ENCODE results near the gene DNAAF5. TPM values are rescaled to one million over a fixed set of nuclear protein-coding genes. Genes with fewer than 3 reads are reported as not detected.
A peak's percentile ranks its signal among the peaks of the same experiment; 100 is the strongest.
"Not testable (repeated sequence)": the region's sequence is repeated elsewhere in the genome, so short reads cannot be mapped to it uniquely, and the experiment has no call there.

Gene DNAAF5
- total RNA-seq, 1 donor from 2014 or later: 38.2 TPM

DNA sequence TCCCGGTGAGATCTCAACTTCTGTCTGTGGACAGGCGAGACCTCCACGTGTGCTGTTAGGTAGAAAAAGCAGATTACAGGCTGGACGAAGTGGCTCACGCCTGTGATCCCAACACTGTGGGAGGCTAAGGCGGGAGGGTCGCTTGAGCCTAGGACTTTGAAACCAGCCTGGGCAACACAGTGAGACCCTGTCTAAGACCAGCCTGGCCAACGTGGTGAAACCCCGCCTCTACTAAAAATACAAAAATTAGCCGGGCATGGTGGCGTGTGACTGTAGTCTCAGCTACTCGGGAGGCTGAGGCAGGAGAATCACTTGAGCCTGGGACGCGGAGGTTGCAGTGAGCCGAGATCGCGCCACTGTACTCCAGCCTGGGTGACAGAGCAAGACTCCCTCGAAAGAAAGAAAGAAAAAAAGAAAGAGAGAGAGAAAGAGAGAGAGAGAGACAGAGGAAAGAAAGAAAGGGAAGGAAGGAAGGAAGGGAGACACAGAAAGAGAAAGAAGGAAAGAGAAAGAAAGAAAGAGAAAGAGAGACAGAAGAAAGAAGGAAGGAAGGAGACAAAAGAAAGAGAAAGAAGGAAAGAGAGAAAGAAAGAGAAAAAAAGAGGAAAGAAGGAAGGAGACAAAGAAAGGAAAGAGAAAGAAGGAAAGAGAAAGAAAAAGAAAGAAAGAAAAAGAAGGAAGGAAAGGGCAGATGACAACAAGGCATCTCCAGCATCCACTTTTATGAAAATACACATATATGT is 76.2 kb downstream of the DNAAF5 start:
- DNase-seq (ENCODE audit: low read depth): no peak

DNA sequence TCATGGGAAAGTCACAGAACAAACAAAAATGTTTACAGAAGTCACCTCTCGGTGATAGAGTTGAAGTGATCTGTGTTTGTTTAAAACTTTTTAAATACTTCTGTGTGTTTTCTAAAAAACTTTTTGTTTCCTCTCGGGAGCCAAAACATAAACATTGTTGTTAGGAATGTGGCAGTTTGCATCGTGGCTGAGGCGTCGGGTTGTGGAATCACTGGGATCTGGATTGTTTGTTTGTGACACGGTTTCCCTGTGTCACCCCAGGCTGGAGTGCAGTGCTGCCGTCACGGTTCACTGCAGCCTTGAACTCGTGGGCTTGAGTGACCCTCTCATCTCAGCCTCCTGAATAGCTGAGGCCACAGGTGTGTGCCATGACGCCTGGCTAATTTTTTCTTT is 76.7 kb downstream of the DNAAF5 start:
- no peak for DNase-seq (ENCODE audit: low read depth)

DNA sequence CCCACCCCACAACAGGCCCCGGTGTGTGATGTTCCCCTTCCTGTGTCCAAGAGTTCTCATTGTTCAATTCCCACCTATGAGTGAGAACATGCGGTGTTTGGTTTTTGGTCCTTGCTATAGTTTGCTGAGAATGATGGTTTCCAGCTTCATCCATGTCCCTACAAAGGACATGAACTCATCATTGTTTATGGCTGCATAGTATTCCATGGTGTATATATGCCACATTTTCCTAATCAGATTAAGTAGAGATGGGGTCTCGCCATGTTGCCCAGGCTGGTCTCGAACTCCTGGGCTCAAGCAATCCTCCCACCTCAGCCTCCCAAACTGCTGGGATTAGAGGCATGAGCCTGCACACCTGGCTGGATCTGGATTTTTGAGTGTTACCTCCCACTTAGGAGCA is 77.3 kb downstream of the DNAAF5 start:
- DNase-seq (ENCODE audit: low read depth): not testable (repeated sequence)

DNA sequence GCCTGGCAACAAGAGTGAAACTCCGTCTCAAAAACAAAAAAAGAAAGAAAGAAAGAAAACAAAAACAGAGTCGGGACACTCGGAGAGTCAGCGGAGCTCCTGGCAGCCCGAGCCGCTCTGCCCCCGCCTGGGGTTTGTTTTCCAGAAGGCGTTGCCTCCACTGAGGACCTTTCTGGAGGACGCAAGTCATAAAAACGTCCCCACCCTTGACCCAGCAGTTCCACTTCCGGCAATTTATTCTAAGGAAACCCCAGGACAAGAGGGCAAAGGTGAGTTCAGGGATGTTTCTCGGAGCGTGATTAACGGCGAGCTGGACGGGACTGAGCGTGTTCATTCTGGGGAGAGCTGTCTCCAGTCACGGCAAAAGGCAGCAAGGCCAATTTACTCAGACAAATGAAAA is 78.8 kb downstream of the DNAAF5 start:
- DNase-seq (ENCODE audit: low read depth): no peak

DNA sequence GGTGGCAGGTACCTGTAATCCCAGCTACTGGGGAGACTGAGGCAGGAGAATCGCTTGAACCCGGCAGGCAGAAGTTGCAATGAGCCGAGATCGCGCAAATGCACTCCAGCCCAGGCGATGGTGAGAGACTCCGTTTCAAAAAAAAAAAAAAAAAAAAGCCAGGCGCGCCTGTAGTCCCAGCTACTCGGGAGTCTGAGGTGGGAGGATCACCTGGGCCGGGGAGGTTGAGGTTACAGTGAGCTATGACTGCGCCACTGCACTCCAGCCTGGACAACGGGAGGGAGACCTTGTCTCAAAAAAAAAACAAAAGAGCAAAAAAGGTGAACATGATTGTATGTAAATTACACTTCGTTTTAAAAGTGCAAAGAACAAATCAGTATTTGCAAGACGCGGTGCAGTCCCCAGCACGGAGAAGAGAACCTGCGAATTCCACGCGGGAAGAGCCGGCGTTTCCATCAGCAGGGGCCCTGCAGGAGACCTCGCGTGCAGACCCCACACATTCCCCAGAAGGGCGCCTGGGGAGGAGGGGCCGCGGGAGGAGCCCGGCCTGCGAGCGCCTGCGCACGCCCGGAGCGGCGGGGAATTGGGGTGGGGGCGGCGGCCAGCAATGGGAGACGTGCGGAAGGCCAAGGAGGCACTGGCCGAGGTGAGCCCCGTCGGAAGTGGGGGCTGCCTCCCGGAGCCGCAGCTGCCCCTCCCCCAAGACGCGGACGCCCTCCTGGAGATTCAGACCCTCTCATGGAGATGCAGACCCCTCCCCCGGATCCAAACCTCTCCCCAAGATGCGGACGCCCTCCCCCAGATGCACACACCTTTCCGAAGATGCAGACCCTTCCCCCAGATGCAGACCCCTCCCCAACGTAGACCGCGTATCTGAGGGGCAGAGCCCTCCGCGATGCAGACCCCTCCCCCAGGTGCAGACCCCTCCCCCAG is 89.1 kb downstream of the DNAAF5 start:
- no peak for DNase-seq (ENCODE audit: low read depth)

DNA sequence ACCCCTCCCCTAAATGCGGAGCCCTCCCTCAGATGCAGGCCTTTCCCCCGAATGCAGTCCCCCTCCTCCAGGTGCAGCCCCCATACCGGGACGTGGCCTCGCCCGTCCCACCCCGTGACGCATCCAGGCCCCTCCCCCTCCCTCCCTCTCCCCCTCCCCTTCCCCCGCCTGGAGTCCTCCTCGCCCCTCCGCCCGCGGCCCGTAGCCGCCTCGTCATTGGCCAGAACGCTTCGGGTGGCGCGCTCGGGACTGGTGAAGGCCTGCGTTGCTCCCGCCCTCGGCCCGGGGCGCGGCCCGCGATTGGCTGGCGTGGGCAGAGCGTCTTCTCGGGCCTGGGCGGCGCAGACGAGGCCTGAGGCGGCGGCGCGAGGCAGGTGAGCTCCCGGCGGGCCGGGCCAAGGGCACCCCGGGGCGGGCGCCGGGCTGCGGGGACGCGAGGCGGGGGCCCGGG is 89.8 kb downstream of the DNAAF5 start:
- DNase-seq (ENCODE audit: low read depth): peak; percentile 100

DNA sequence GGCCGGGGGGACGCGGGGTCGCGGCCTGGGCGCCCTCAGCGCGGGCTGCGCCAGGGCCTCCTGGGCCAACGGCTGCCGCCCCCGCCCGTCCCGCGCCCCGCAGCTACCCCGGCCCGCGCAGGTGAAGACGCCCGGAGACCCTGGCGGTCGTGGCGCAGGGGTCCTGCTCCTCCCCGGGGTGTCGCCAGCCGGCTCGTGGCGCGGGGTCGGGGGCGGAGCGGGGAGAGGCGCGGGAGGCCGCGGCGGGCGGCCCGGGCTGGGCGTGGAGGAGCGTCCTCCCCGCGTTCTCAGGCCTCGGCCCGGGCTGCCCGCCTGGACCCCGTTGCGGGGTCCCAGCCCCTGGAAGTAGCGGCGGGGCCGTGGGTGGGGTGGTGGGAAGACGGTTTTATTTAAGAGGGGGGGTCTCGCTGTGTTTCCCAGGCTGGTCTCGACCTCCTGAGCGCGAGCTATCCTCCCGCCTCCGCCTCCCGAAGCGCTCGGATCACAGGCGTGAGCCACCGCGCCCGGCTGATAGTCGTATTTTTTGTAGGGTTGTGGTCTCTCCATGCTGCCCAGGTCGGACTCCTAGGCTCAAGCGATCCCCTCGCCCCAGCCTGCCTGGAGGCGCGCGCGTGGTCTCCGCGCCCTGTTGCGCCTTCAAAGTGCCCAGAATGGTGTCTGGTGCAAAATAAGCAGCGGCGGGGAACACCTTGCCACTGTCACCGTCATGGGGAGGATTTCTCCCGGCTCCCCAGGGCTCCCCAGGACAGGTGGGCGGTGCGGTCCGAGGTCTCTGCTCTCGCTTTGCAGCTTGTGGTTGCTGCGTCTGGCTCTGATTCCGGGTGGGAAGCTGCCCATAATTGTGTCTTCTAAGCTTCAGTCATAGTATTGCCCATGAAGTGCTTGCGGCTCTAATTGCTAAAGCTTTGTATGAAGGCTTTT is 90.5 kb downstream of the DNAAF5 start:
- DNase-seq (ENCODE audit: low read depth): peak; percentile 59

DNA sequence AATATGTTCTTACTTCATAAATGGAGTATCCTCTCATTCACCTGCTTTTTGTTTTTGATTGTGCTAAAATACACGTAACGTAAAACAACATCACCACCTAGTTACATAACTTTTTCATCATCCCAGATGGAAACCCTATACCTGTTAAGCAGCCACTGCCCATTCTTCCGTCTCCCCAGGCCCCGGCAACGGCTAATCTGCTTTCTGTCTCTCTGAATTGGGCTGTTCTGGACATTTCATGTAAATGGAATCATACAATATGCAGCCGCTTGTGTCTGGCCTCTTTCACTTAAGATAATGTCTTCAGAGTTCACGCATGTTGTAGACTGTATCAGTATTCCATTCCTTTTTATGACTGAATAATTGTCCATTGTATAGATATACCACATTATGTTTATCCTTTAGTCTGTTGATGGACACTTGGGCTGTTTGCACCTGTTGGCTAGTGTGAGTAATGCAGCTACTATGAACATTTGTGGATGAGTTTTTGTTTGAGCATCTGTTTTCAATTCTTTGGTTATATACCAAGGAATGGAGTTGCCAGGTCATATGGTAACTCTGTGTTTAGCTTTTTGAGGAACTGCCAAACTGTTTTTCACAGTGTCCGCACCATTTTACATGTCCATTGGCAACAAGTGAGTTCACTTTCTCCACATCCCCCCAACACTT is 91.7 kb downstream of the DNAAF5 start:
- peak; percentile 77 for DNase-seq (ENCODE audit: low read depth)

DNA sequence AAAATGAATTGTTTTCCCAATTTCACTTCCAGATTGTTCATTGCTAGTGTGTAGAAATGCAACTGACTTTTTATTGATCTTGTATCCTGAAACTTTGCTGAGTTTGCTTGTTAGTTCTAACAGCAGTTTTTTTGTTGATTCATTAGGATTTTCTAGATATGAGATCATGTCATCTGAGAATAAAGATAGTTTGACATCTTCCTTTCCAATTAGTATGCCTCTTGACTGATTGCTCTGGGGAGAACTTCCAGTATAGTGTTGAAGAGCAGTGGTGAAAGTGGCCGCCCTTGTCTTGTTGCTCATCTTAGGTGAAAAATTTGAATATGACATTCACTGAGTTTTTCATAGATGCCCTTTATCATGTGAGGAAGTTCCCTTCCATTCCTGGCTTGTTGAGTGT is 93.8 kb downstream of the DNAAF5 start:
- no peak for DNase-seq (ENCODE audit: low read depth)

DNA sequence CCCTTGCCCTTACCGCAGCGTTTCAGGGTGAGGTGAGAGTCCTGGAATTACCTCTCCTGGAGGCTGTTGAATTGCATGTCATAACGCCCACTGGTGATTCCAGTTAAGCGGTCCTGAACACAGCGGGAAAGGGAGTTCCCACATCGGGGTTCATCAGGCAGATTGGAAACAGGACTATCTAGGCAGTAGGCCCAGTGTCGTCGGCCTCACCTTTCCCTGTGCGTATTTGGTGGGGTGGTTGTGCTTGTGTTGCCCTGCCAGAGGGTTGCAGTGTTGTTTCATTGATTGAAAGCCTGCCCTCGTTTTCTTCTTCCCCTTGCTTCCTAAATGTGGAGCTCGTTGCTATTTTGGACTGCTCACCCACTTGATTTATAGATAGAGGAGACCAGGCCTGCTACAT is 95.2 kb downstream of the DNAAF5 start:
- DNase-seq (ENCODE audit: low read depth): no peak

DNA sequence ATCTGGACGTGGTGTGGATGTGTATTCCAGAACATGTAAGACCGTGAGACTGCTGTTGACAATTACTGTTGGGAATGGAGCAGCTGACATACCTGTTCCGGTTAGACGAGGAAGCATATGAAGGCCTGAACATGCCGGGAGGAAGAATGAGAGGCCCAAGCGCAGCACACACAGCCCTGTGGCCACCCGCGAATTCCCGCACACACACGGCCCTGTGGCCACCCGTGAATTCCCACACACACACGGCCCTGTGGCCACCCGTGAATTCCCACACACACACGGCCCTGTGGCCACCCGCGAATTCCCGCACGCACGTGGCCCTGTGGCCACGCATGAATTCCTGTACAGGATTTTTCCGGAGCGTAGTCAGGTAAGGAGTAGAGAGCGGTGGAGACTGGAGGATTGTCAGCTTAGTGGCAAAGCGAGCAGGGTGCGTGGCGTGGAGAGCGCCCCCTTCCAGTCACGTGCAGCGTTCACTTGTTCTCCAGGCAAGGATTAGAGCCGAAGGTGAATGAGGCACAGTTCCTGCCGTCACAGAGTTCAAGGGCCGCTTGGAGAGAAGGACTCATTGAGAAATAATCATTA is 96.3 kb downstream of the DNAAF5 start:
- DNase-seq (ENCODE audit: low read depth): no peak

DNA sequence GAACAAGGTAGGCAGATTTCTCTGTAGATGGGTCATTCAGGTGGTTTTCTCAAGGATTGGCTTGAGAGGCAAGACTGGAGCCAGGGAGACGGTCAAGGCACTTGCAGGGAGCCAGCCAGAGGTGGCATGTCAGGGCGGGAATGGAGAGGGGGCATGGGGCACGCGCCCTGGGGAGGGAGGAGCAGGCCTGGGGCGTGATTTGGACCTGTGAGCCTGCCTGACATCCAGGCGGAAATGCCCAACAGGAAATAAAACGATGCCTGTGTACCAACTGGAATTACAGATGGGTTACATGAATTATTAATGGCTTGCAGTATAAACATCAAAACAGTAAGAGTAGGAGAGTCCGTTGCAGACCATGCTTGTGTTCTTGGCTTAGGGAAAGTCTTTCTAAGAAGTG is 97.2 kb downstream of the DNAAF5 start:
- DNase-seq (ENCODE audit: low read depth): no peak

DNA sequence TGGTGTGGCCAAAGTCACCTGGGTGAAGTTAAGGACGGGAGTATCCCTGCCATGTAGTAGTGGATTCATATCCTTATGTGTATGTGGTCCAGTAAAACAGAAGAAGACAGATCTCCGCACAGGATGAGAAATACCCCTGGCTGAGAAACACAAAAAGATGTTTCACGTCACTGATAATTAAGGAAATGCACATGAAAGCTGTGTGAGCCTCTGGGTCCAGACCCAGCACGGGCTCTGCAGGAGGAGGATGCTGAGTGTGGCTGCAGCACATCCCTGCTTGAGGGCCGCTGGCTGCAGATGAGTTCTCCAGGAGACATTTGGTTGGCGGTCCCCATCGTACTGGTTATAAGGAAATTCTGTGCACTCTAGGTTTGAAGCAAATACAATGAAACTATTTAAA is 97.6 kb downstream of the DNAAF5 start:
- DNase-seq (ENCODE audit: low read depth): no peak

DNA sequence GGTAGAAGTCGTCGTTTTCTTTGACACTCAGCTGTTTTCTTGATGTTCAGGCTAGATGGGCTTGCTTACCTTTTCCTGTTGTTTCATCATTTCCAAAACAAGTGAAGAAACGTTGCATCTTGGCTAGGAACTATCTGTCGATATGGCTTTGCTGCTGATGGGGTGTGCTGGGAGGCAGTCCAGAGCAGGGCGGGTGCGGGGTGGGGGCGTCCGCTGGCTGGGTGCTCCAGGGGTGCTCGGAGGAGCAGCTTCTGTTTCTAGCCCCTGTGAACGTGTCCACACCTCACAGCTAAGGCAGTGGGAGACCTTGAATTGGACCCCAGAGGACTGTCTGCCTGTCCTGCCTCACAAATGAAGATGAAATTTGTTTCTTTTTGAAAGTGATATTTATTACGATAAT is 98.2 kb downstream of the DNAAF5 start:
- DNase-seq (ENCODE audit: low read depth): no peak

DNA sequence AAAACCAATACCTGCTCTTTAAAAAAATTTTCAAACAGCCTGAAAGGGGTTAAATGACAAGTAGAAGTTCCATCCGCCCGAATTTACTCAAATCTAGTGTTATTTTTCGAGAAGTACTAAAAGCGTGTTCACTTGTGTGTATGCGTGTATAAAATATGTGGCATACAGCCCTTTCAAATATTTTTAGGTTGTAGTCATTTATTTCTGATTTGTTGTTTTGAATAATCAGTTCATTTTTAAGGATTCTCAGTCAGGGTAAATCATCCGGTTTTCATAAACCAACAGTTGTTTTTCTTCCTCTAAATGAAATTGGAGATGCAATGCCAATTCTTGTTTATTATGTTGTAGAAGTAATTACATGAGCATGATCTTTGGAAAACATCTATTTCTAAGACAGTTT is 98.9 kb downstream of the DNAAF5 start:
- DNase-seq (ENCODE audit: low read depth): peak; percentile 36

DNA sequence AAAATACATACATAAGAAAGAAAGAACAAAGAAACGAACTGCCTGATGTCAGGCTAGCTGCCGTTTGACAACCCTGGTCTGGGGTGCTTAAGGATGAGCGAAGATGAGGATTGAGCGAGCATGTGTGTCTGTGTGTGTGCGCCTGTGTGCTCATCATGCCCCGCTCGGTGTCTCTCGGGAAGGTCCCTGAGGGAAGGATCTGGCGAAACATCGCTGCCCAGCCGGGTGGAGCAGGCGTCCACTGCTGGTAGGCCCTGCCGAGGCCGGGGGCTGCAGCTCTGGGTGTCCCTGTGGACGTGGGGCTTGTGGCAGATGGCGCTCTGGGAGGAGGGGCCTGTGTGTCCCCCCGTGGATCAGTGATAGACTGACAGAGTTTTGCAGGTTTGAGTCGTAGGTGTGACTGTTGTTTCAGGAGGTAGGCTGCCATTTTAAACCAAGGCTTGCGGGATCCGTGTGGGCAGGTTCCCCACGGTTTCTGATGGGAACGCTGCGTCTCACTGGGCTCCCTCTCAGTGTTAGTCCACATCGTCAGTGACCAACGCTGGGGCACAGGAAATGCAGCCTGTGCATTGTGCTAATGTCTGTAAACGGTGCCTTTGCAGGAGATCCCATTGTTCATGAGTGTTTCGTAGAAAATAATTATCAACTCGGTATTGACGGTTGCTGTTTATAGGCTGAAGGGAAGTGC is 99.9 kb downstream of the DNAAF5 start:
- DNase-seq (ENCODE audit: low read depth): no peak

DNA sequence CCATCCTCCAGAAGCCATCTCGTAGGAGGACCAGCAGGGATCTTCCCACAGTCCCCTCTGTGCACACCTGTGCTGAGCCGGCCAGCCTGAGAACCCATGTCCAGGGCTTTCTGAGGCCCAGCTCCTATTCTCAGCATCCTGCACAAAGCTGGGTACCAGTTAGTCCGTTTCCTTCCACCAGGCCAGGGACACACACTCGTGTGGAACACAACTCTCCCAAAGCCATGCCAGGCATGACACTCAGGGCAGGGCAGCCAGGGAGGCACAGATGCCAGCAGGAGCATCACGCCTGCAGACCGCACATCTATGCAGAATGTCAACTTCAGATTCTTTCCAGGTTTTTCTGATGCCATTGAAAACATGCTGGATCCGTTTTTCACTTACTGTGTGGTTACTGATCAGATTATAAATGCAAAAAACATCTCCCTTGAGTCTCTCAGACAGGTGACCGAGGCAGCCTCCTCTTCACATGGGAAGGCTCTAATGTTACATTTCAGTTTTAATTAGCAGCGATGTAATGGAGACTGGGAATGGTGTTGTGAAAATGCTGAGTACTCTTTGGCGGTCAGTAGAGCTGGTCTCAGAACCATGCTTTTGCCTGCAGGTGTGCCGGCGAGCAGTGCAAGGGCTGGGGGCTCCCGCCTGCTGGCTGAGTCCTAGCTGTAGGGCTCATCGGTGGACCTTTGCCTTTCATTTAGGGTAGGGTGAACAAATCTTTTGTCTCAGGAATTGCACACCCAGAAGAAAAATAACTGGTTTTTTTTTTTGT is 102.5 kb downstream of the DNAAF5 start:
- peak; percentile 38 for DNase-seq (ENCODE audit: low read depth)

DNA sequence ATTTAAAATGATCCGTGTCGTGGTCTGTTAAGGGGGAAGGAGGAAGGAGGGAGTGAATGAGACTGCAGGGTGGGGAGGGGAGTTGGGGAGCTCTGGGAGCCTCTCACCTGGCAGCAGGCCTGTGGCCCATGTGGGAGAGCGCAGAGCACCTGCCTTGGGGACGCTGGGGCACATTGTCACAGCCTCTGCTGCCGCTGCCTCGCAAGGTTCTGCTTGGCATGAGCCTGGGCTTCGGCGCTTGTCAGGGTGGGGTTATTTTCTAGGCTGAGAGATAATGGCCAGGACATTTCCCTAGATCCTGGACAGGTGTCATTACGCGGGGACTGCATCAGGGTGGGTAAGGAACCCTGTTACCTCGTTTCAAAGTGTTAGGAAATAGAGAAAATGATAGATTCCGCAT is 103.6 kb downstream of the DNAAF5 start:
- DNase-seq (ENCODE audit: low read depth): no peak

DNA sequence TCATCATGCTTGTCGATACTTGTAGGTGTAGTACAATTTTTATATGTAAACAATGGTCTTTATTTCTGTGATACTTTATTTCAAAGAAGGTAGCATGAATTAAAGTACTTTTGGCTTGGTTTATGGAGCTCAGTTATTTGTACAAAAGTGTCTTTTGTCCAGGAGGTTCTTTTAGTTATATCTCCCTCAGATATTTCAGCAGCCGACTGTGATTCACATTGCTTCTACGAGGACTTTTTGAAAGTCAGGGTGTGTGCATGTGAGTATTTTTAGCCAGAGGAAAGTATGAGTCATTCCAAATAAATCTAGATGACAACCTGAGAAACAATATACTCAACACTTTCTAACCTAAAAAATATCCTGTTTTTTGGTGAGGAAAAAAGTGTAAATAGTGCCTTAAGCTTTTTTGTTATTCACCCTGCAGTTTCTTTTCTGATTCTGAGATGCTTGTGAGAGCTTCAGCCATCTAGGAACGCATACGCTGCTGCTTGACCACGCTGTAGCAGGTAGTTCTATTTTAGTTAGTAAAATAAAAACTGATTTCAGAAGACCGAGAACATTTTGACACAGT is 105.2 kb downstream of the DNAAF5 start:
- DNase-seq (ENCODE audit: low read depth): peak; percentile 86
